T-helper 1 cell (primary cell): Measurements from ENCODE around the gene CACNA1E.
"Not testable (repeated sequence)": the region's sequence is repeated elsewhere in the genome, so short reads cannot be mapped to it uniquely, and the experiment has no call there.

Experiments
- DNase-seq, 5 donors: peaks; one replicate each; pipeline ENCODE4 v3.0.0-alpha.2; 2012 to 2020

Gene CACNA1E

DNA sequence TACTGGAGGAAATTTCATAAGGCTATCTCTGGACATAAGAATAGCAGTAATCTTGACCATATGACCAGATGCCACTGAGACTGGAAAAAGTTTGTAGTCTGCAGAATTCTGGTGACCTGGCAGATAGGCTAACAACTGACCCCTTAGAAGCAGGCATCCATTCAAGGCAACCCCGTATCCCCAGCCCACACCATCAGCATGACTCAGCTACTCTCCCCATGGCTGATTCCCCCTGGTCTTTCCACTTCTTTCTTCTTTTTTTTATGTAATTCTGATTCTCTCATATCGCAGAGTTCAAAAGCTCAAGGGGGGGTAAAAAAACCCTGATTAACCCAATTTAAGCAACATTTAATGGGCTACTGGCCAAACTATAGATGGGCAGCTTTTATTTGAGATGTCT, 335.1 kb downstream of the CACNA1E start:
- no peak for DNase-seq

DNA sequence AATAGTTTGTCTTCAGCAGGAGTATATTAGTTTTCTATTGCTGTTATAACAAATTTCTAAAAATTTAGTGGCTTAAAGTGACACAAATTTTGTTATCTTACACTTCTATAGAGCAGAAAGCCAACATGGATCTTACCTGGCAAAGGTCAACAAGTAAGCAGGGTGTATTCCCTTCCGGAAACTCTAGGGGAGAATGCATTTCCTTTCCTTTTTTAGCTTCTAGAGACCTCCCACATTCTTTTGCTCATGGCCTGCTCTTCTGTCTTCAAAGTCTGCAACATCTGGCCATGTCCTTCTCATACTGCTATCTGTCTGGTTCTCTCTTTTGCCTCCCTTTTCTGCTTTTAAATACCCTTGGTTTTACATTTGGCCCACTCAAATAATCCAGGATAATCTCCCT, 335.6 kb downstream of the CACNA1E start:
- DNase-seq = no peak

DNA sequence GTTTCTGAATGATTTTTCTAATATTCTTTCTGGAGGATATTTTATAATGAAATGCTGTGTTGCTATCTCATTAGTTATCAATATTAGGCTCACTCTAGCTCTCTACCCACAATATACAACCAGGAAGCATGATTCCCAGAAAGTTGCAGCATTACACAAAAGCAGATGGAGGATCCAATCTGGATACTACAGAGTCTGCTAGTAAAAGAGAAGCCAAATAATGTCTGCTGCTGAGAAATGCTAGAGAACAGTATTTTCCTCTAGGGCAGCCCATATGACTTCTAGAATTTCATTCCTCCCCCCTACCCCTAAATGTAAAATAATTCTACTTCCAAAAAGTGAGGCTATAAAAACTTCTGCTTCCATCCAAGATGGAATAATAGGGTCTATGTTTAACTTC, 338.4 kb downstream of the CACNA1E start:
- no peak for DNase-seq

DNA sequence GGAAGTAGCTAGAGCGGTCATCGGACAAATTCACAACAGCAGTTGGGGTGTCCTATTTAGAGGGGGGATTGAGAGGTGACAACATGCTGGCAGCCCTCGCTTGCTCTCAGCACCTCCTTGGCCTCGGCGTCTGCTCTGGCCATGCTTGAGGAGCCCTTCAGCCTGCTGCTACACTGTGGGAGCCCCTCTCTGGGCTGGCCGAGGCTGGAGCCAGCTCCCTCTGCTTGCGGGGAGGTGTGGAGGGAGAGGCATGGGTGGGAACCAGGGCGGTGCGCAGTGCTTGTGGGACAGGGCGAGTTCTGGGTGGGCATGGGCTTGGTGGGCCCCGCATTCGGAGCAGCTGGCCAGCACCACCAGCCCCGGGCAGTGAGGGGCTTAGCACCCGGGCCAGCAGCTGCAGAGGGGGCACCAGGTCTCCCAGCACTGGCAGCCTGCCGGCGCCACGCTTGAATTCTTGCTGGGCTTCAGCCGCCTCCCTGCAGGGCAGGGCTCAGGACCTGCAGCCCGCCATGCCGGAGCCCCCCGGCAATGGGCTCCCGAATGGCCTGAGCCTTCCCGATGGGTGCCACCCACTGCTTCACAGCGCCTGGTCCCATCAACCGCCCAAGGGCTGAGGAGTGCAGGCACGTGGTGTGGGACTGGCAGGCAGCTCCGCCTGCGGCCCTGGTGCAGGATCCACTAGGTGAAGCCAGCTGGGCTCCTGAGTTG, 349.0 kb downstream of the CACNA1E start:
- not testable (repeated sequence) for DNase-seq

DNA sequence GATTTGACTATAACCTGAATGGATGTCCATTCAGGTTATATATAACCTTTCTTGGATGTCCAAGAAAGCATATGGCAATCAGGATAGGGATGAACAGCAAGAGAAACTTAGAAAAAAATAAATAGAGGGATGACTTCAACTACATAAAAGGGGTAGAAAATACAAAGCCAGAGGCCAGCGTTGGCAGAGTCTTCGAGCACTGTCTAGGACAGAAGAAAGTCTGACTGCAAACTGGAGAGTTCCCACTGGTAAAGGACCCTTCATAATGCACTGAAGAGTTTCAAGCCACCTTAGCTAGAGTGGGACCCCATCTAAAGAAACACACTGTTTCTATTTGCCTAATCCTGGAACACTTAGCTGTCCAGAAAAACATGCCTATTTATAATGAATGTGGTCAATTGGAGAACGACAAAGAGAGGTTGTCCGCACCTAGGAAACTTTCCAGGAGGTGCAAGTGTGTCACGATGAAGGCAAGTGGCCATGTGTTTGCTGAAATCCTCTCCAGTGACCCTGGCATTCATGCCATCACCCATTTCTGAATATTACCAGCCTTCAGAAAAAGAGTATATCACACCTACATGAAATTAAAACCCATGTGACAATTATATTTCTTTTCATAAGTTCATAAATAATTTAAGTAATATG, 362.8 kb downstream of the CACNA1E start:
- DNase-seq = no peak

DNA sequence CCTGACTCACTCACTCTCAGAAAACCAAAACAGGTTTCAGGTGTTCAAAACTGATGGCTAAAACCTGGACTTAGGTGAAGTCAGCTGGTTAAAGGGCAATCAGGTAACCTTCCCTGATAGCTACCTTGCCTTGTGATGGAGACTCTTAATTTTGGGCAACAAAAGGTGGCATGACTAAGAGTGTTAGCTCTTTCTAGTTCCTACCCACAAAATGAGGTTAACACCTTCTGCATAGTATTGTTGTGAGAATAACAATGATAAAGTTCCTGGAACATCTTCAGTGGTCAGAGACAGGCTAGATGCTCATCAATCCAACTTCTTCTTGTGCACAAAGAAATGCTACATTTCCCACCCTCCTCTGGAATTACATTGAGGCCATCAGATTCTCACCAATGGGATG, 363.4 kb downstream of the CACNA1E start:
- no peak for DNase-seq

DNA sequence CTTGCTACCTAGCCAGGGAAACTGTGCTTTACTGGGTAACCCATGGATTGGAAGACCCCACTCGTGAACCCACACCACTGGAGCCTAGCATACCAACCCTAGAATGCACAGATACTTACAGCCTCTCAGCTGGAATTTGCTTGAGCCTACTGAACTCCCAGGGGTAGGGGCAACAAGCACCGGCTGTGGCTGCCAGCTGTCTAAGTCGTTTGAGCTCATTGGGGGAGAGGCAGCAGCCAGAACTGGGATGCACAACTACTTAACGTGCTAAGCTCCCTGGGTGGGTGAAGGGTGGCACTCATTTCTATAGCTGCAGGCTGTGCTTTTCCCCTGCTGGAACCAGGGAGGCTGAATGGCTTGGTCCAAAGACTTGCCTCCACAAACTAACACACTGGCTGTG, 365.8 kb downstream of the CACNA1E start:
- DNase-seq = no peak

DNA sequence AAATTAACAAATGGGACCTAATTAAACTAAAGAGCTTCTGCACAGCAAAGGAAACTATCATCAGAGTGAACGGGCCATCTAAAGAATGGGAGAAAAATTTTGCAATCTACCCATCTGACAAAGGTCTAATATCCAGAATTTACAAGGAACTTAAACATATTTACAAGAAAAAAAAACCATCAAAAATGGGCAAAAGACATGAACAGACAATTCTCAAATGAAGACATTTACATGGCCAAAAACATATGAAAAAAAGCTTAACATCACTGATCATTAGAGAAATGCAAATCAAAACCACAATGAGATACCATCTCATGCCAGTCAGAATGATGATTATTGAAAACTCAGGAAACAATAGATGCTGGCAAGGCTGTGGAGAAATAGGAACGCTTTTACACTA, 370.9 kb downstream of the CACNA1E start:
- not testable (repeated sequence) for DNase-seq

DNA sequence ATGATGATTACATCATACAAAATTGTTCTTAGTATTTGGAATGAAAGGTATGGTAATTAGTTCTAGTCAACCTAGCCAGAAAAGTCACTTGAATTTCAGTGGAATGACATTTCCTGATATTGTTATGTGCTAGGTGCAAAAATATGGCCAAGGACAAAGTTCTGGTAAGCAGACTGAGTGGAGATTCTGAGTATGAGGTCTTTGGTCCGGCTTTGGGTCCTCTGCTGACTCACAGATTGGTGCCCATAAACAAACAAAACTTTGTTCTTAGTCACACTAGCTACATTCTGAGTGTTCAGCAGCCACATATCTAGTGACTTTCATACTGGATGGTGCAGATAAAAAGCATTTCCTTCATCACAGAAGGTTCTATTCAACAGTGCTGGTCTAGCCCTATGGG, 372.1 kb downstream of the CACNA1E start:
- DNase-seq = no peak
